ENCODE data around the gene DHX40.
A peak's percentile ranks its signal among the peaks of the same experiment; 100 is the strongest.

The DHX40 gene

GRCh38 chr17:59607061-59607460 is 41.7 kb downstream of the DHX40 start:
- ATAC-seq (ENCODE audit: insufficient read depth, low read depth), result no peak
- Histone ChIP-seq H3K79me2 (ENCODE audit: insufficient read depth, low read length) (no peaks in the 10 kb centered on the region), H3K9me3 (ENCODE audit: insufficient read depth, low read length, severe bottlenecking) (no peaks in the 10 kb centered on the region), H4K20me1 (ENCODE audit: insufficient read depth, low read length) (no peaks in the 10 kb centered on the region), H3K9ac (ENCODE audit: low read depth, low read length) (no peak overlapping the region), H2AFZ (ENCODE audit: low read depth, low read length) (no peak overlapping the region), H3K4me2 (ENCODE audit: insufficient read depth, low read length) (no peak overlapping the region), H3K36me3 (ENCODE audit: insufficient read depth, low read length) (peaks cover 52% of the 10 kb centered on the region), H3K4me1 (ENCODE audit: insufficient read depth, low read length) (no peaks in the 10 kb centered on the region), H3K4me3 (ENCODE audit: low read depth in 1 of 2, low read length in 2 of 2) (no peak overlapping the region), H3K27ac (ENCODE audit: low read length) (no peak overlapping the region), H3K27me3 (ENCODE audit: insufficient read depth, low read length, poor library complexity) (no peaks in the 10 kb centered on the region)
- no peak for DNase-seq
- TF ChIP-seq EZH2 (IDR thresholded peaks at IDR 0.05; ENCODE audit: borderline replicate concordance, low read depth, low read length, severe bottlenecking), result no peak
- no peak for TF ChIP-seq CTCF (IDR thresholded peaks at IDR 0.05; ENCODE audit: borderline replicate concordance, extremely low read depth, low read length, poor library complexity, severe bottlenecking)

- Histone ChIP-seq H3K79me2 (ENCODE audit: insufficient read depth, low read length) (no peaks in the 10 kb centered on the region), H3K4me3 (ENCODE audit: low read depth in 1 of 2, low read length in 2 of 2) (no peak overlapping the region), H3K4me1 (ENCODE audit: insufficient read depth, low read length) (no peaks in the 10 kb centered on the region), H3K27me3 (ENCODE audit: insufficient read depth, low read length, poor library complexity) (no peaks in the 10 kb centered on the region), H3K27ac (ENCODE audit: low read length) (no peak overlapping the region), H3K36me3 (ENCODE audit: insufficient read depth, low read length) (peaks cover 45% of the 10 kb centered on the region), H3K9me3 (ENCODE audit: insufficient read depth, low read length, severe bottlenecking) (no peaks in the 10 kb centered on the region), H3K4me2 (ENCODE audit: insufficient read depth, low read length) (no peak overlapping the region), H4K20me1 (ENCODE audit: insufficient read depth, low read length) (no peaks in the 10 kb centered on the region), H2AFZ (ENCODE audit: low read depth, low read length) (no peak overlapping the region), H3K9ac (ENCODE audit: low read depth, low read length) (no peak overlapping the region)
- TF ChIP-seq EZH2 (IDR thresholded peaks at IDR 0.05; ENCODE audit: borderline replicate concordance, low read depth, low read length, severe bottlenecking) (no peak), CTCF (IDR thresholded peaks at IDR 0.05; ENCODE audit: borderline replicate concordance, extremely low read depth, low read length, poor library complexity, severe bottlenecking) (peak; percentile 51)
- DNase-seq (peak; percentile 14), ATAC-seq (ENCODE audit: insufficient read depth, low read depth) (no peak)
Measured at GRCh38 chr17:59607817-59608403, 42.5 kb downstream of the DHX40 start.

GRCh38 chr17:59611503-59611902 is 46.1 kb downstream of the DHX40 start:
- TF ChIP-seq CTCF (IDR thresholded peaks at IDR 0.05; ENCODE audit: borderline replicate concordance, extremely low read depth, low read length, poor library complexity, severe bottlenecking) (no peak), EZH2 (IDR thresholded peaks at IDR 0.05; ENCODE audit: borderline replicate concordance, low read depth, low read length, severe bottlenecking) (no peak)
- Histone ChIP-seq H4K20me1 (ENCODE audit: insufficient read depth, low read length) (no peaks in the 10 kb centered on the region), H3K27ac (ENCODE audit: low read length) (no peak overlapping the region), H3K9me3 (ENCODE audit: insufficient read depth, low read length, severe bottlenecking) (no peaks in the 10 kb centered on the region), H3K4me1 (ENCODE audit: insufficient read depth, low read length) (no peaks in the 10 kb centered on the region), H3K9ac (ENCODE audit: low read depth, low read length) (no peak overlapping the region), H2AFZ (ENCODE audit: low read depth, low read length) (no peak overlapping the region), H3K27me3 (ENCODE audit: insufficient read depth, low read length, poor library complexity) (no peaks in the 10 kb centered on the region), H3K4me2 (ENCODE audit: insufficient read depth, low read length) (no peak overlapping the region), H3K4me3 (ENCODE audit: low read depth in 1 of 2, low read length in 2 of 2) (no peak overlapping the region), H3K36me3 (ENCODE audit: insufficient read depth, low read length) (peaks cover 18% of the 10 kb centered on the region), H3K79me2 (ENCODE audit: insufficient read depth, low read length) (no peaks in the 10 kb centered on the region)
- no peak for DNase-seq
- no peak for ATAC-seq (ENCODE audit: insufficient read depth, low read depth)
